ENCODE data around the gene TCFL5.

GRCh38 chr20:62792940-62793756 is 68.5 kb downstream of the TCFL5 start:
- TF ChIP-seq CTCF (IDR thresholded peaks at IDR 0.05; ENCODE audit: extremely low read depth in 1 of 2, insufficient read depth in 1 of 2, low read depth in 1 of 2, low read length in 2 of 2) (no peak), EZH2 (IDR thresholded peaks at IDR 0.05; ENCODE audit: borderline replicate concordance, low read depth, low read length, severe bottlenecking) (no peak), POLR2A (IDR thresholded peaks at IDR 0.05; ENCODE audit: low read depth, low read length) (no peak), MYC (IDR thresholded peaks at IDR 0.05; ENCODE audit: low read depth, low read length) (no peak)

All from endothelial cell of umbilical vein (primary cell).